HepG2 (cell line): ENCODE results near the gene SZRD1. TPM values are rescaled to one million over a fixed set of nuclear protein-coding genes. Genes with fewer than 3 reads are reported as not detected.

Experiments used
- ATAC-seq: fragments of 200-7000 bp; cut with Tn5 transposase; 3 replicates; pipeline ENCODE4 v1.9.1; 2020; ENCODE audit warnings: mild to moderate bottlenecking, moderate library complexity
- Bru-seq: library from RNA; stranded (reverse); fragments of 400-500 nt; gene quantifications from one replicate; lab custom pipeline; 2021; lab: Mats Ljungman, UMichigan
- BruChase-seq, 2 experiments: library from RNA; stranded (reverse); fragments of 400-500 nt; gene quantifications; one replicate each; lab custom pipeline; 2021; lab: Mats Ljungman, UMichigan
- BruUV-seq: library from RNA; stranded (reverse); fragments of 400-500 nt; replicated peaks from 2 replicates; lab custom pipeline; 2021; lab: Mats Ljungman, UMichigan
- CTCF ChIA-PET: fragments of 300-600 bp; formaldehyde crosslinking; extraction: SDS; loops from one replicate; lab custom pipeline; 2021; ENCODE audit warnings: low total read pairs, inconsistent platforms, low intra/inter-chr PET ratio; lab: Yijun Ruan, JAX
- POLR2A ChIA-PET: fragments of 350-600 bp; sonication (Branson Sonifier 250); formaldehyde crosslinking; loops from one replicate; lab custom pipeline; 2020; ENCODE audit warnings: antibody characterized with exemption, inconsistent platforms; lab: Yijun Ruan, JAX
- DNase-seq: peaks from one replicate; pipeline ENCODE4 v3.0.0-alpha.2; 2015; ENCODE audit warnings: low spot score
- FAIRE-seq: peaks from 3 replicates; lab custom pipeline; 2011; peaks lifted over from hg19 to GRCh38; lab: Jason Lieb, UNC
- H2AFZ ChIP-seq: one replicate; pipeline ENCODE4 v1.6.1; 2011; ENCODE audit warnings: low read length, inconsistent platforms
- H3K27ac ChIP-seq: fragments of 300-600 bp; 3 replicates; pipeline ENCODE4 v1.8.0; 2011; ENCODE audit warnings: mixed run types, mild to moderate bottlenecking, mixed read lengths, low read length, inconsistent platforms; ENCODE audit not compliant: insufficient read depth; ENCODE audit errors: extremely low read length
- H3K27me3 ChIP-seq, 2 experiments: fragments of 200-600 bp in 1 of 2; 2 replicates in 1 of 2; 3 replicates in 1 of 2; pipeline versions ENCODE4 v1.6.0 to v1.8.0; 2011; ENCODE audit warnings: low read length in 2 of 2, mild to moderate bottlenecking in 2 of 2, moderate library complexity in 2 of 2, inconsistent platforms in 1 of 2; ENCODE audit not compliant: insufficient read depth in 2 of 2, control insufficient read depth in 1 of 2
- H3K36me3 ChIP-seq, 2 experiments: fragments of 200-600 bp in 1 of 2; replicated peaks in 1 of 2; 2 replicates in 1 of 2; 3 replicates in 1 of 2; pipeline versions ENCODE4 v1.5.1 to v1.8.0; 2011; ENCODE audit warnings: low read length in 2 of 2, inconsistent platforms in 1 of 2; ENCODE audit not compliant: insufficient read depth in 2 of 2, control insufficient read depth in 1 of 2
- H3K4me1 ChIP-seq: 2 replicates; pipeline ENCODE4 v1.5.1; 2012; ENCODE audit warnings: low read length, inconsistent platforms; ENCODE audit not compliant: insufficient read depth
- H3K4me2 ChIP-seq: 2 replicates; pipeline ENCODE4 v1.6.0; 2011; ENCODE audit warnings: low read depth, low read length, inconsistent platforms
- H3K4me3 ChIP-seq, 3 experiments: fragments of 200-600 bp in 1 of 3; sonication (generic), shearing (Covaris generic) in 1 of 3; replicated peaks in 1 of 3; 2 replicates each; pipeline ENCODE4 v1.5.1; 2011 to 2016; ENCODE audit warnings: low read length in 3 of 3, inconsistent platforms in 2 of 3, low read depth in 2 of 3, mild to moderate bottlenecking in 2 of 3, control low read depth in 1 of 3, mixed read lengths in 1 of 3; ENCODE audit not compliant: insufficient read depth in 1 of 3
- H3K79me2 ChIP-seq: one replicate; pipeline ENCODE4 v1.6.1; 2011; ENCODE audit warnings: low read length, inconsistent platforms; ENCODE audit not compliant: insufficient read depth
- H3K9ac ChIP-seq: 2 replicates; pipeline ENCODE4 v1.6.0; 2011; ENCODE audit warnings: mild to moderate bottlenecking, low read depth, low read length, inconsistent platforms; ENCODE audit not compliant: insufficient read depth
- H3K9me3 ChIP-seq: 2 replicates; pipeline ENCODE4 v1.5.1; 2012; ENCODE audit warnings: mild to moderate bottlenecking, low read length
- H4K20me1 ChIP-seq: 2 replicates; pipeline ENCODE4 v1.6.0; 2011; ENCODE audit warnings: inconsistent platforms, mild to moderate bottlenecking, low read length, moderate library complexity; ENCODE audit not compliant: insufficient read depth
- CENPBD1 ChIP-seq: sonication (generic); formaldehyde crosslinking; IDR thresholded peaks from 2 replicates; pipeline ENCODE4 v1.8.0; 2022; ENCODE audit warnings: missing genetic modification reagents, low read depth, mild to moderate bottlenecking, borderline replicate concordance
- ELF3 ChIP-seq: IDR thresholded peaks from 2 replicates; pipeline ENCODE4 v1.6.1; 2016; ENCODE audit warnings: missing genetic modification reagents, missing compliant biosample characterization
- ERF ChIP-seq: IDR thresholded peaks from 2 replicates; pipeline ENCODE4 v1.6.1; 2018; ENCODE audit warnings: missing biosample characterization, missing genetic modification reagents
- GMEB2 ChIP-seq: IDR thresholded peaks from 2 replicates; pipeline ENCODE4 v1.6.1; 2016; ENCODE audit warnings: missing biosample characterization, missing genetic modification reagents, low read depth
- HINFP ChIP-seq: sonication (generic); formaldehyde crosslinking; IDR thresholded peaks from 2 replicates; pipeline ENCODE4 v1.4.0; 2020; ENCODE audit warnings: low read depth, mild to moderate bottlenecking, missing genetic modification reagents
- MAZ ChIP-seq, 2 experiments: sonication (generic) in 1 of 2; formaldehyde crosslinking in 1 of 2; IDR thresholded peaks; 2 replicates each; pipeline versions ENCODE4 v1.5.0 to v1.6.1; 2012 to 2020; ENCODE audit warnings: low read depth in 2 of 2, mild to moderate bottlenecking in 2 of 2, borderline replicate concordance in 1 of 2, improper control_type of control experiment in 1 of 2, low read length in 1 of 2, missing genetic modification reagents in 1 of 2, moderate library complexity in 1 of 2
- MED13 ChIP-seq: sonication (generic); formaldehyde crosslinking; IDR thresholded peaks from 2 replicates; pipeline ENCODE4 v1.5.0; 2020; ENCODE audit warnings: missing genetic modification reagents
- NCOA2 ChIP-seq: sonication (generic); formaldehyde crosslinking; IDR thresholded peaks from 2 replicates; pipeline ENCODE4 v1.8.0; 2022; ENCODE audit warnings: inconsistent platforms
- PREB ChIP-seq: sonication (generic); formaldehyde crosslinking; IDR thresholded peaks from 2 replicates; pipeline ENCODE4 v1.4.0; 2020; ENCODE audit warnings: missing genetic modification reagents
- TARDBP ChIP-seq: sonication (generic); formaldehyde crosslinking; IDR thresholded peaks from 2 replicates; pipeline ENCODE4 v1.8.0; 2022; ENCODE audit warnings: mild to moderate bottlenecking, missing genetic modification reagents
- TEAD3 ChIP-seq: optimal IDR thresholded peaks from 2 replicates; pipeline ENCODE3; 2016; ENCODE audit warnings: borderline replicate concordance
- ZNF354B ChIP-seq: sonication (generic); formaldehyde crosslinking; IDR thresholded peaks from 2 replicates; pipeline ENCODE4 v1.8.0; 2022; ENCODE audit warnings: mild to moderate bottlenecking, missing genetic modification reagents
- WGBS: methylation state at CpG from one replicate; pipeline ENCODE4 v1.1.6; 2017; ENCODE audit warnings: low lambda C conversion rate; 5-methylcytosine and 5-hydroxymethylcytosine counted together
- in situ Hi-C: cut with HindIII; loops from 2 replicates; pipeline ENCODE4 v1.10.0; 2017; ENCODE audit warnings: low pct_unique_long_range_greater_than_20kb; ENCODE audit not compliant: extremely low pct_ligation_motif_present
- intact Hi-C: fragments of 100-400 bp; cut with micrococcal nuclease; formaldehyde crosslinking; loops from one replicate; pipeline ENCODE4 v1.10.0; 2022; ENCODE audit not compliant: unreplicated experiment
- long read RNA-seq, 2 experiments: library from RNA in 1 of 2; library from polyadenylated mRNA in 1 of 2; stranded (forward) in 1 of 2; unstranded in 1 of 2; transcript quantifications; one replicate each; pipeline ENCODE4 v2.0.0, GENCODE V29; 2019 to 2022
- polyA minus RNA-seq, 3 experiments: library from RNA; depleted of rRNA, polyadenylated mRNA; stranded (reverse); fragments of >200 nt; gene quantifications; 2 replicates each; pipeline ENCODE4 v1.2.3, GENCODE V29; 2011; ENCODE audit warnings: low replicate concordance in 1 of 3
- polyA plus RNA-seq, 8 experiments: library from polyadenylated mRNA; depleted of rRNA in 3 of 8; stranded (reverse) in 7 of 8; unstranded in 1 of 8; fragments of >200 nt; fragmentation: Illumina TruSeq in 4 of 8; extraction: Trizol in 4 of 8; gene quantifications; 2 replicates each; pipeline versions ENCODE4 v1.2.1 to v1.2.3, GENCODE V29; 2011 to 2016; ENCODE audit warnings: low read depth in 4 of 8, missing spikeins in 1 of 8, mixed read lengths in 1 of 8; ENCODE audit not compliant: insufficient read depth in 1 of 8
- total RNA-seq, 5 experiments: library from RNA; depleted of rRNA; stranded (reverse); fragments of >200 nt; fragmentation: Illumina TruSeq; extraction: Trizol; gene quantifications; 2 replicates each; pipeline ENCODE4 v1.2.3, GENCODE V29; 2016; ENCODE audit warnings: low read depth in 1 of 5

SZRD1 gene
- 28.5 and 38.6 TPM in 2 replicates for total RNA-seq (2016; rRNA removed; fragmentation: Illumina TruSeq; extraction: Trizol)
- total RNA-seq (2016; cell fraction: cytosol; rRNA removed; fragmentation: Illumina TruSeq; extraction: Trizol; ENCODE audit: low read depth) = 12.7 and 18.5 TPM in 2 replicates
- total RNA-seq (2016; cell fraction: insoluble cytoplasmic fraction; rRNA removed; fragmentation: Illumina TruSeq; extraction: Trizol) = 31.4 and 32.6 TPM in 2 replicates
- total RNA-seq (2016; cell fraction: membrane; rRNA removed; fragmentation: Illumina TruSeq; extraction: Trizol) = 51.4 and 51.8 TPM in 2 replicates
- 18.9 and 20.9 TPM in 2 replicates for total RNA-seq (2016; cell fraction: nucleus; rRNA removed; fragmentation: Illumina TruSeq; extraction: Trizol)
- polyA plus RNA-seq (2011; rRNA removed) = 41.4 and 49.1 TPM in 2 replicates
- 42.6 and 48.7 TPM in 2 replicates for polyA plus RNA-seq (2011; cell fraction: cytosol; rRNA removed)
- polyA plus RNA-seq (2011; cell fraction: nucleus; rRNA removed) = 28.2 and 28.3 TPM in 2 replicates
- polyA plus RNA-seq (2012) = 34.4 and 36.9 TPM in 2 replicates
- polyA plus RNA-seq (2016; cell fraction: cytosol; fragmentation: Illumina TruSeq; extraction: Trizol; ENCODE audit: low read depth) = 56.7 and 58.7 TPM in 2 replicates
- polyA plus RNA-seq (2016; cell fraction: insoluble cytoplasmic fraction; fragmentation: Illumina TruSeq; extraction: Trizol; ENCODE audit: low read depth) = 71.8 and 88.8 TPM in 2 replicates
- polyA plus RNA-seq (2016; cell fraction: membrane; fragmentation: Illumina TruSeq; extraction: Trizol; ENCODE audit: low read depth) = 116 and 117 TPM in 2 replicates
- polyA plus RNA-seq (2016; cell fraction: nucleus; fragmentation: Illumina TruSeq; extraction: Trizol; ENCODE audit: insufficient read depth, low read depth) = 51.4 and 59.8 TPM in 2 replicates
- polyA minus RNA-seq (2011; rRNA and poly(A)+ RNA removed; ENCODE audit: low replicate concordance) = 50.6 and 97.3 TPM in 2 replicates
- polyA minus RNA-seq (2011; cell fraction: cytosol; rRNA and poly(A)+ RNA removed) = 24.6 and 26.6 TPM in 2 replicates
- polyA minus RNA-seq (2011; cell fraction: nucleus; rRNA and poly(A)+ RNA removed) = 13.0 and 16.4 TPM in 2 replicates
- percentile 80 among the genes with signal in this experiment for Bru-seq, nascent RNA
- BruChase-seq, experiment 1, labeled RNA remaining after a 6-hour chase = percentile 92 among the genes with signal in this experiment
- percentile 87 among the genes with signal in this experiment for BruChase-seq, experiment 2, labeled RNA remaining after a 2-hour chase
- long read RNA-seq, experiment 1, transcript SZRD1-210 (3 exons, 3,401 nt) = minor isoform, 20 of 70 reads
- long read RNA-seq, experiment 1, transcript SZRD1-202 (3 exons, 3,447 nt) = major isoform, 26 of 70 reads
- long read RNA-seq, experiment 1, partial matches to known transcripts = 19 of 70 reads
- long read RNA-seq, experiment 1, other reads (novel, unspliced or antisense) = 1 of 70 reads
- long read RNA-seq, experiment 2, transcript SZRD1-203 (4 exons, 892 nt) = minor isoform, 9 of 194 reads
- long read RNA-seq, experiment 2, transcript SZRD1-202 (3 exons, 3,447 nt) = major isoform, 34 of 194 reads
- long read RNA-seq, experiment 2, transcript SZRD1-201 (4 exons, 3,636 nt) = minor isoform, 7 of 194 reads
- long read RNA-seq, experiment 2, transcript SZRD1-210 (3 exons, 3,401 nt) = minor isoform, 29 of 194 reads
- long read RNA-seq, experiment 2, partial matches to known transcripts = 110 of 194 reads
- long read RNA-seq, experiment 2, other reads (novel, unspliced or antisense) = 5 of 194 reads

- peaks cover 32% of the 10 kb centered on the region for H4K20me1 ChIP-seq
- intact Hi-C loops = loop anchor here (1.0 kb wide), 1 partner anchor 14 kb away; the partner anchor contains the start of gene FBXO42
- TF ChIP-seq ERF (CRISPR knock-in tag) = peak; percentile 56; the same call in 1 of the 2 replicates
- no peak for TF ChIP-seq MED13 (CRISPR knock-in tag)
- TF ChIP-seq HINFP (CRISPR knock-in tag) = no peak
- peak; percentile 97 for TF ChIP-seq MAZ (IDR thresholded peaks at IDR 0.05; ENCODE audit: borderline replicate concordance, low read depth, low read length)
- no peak for TF ChIP-seq MAZ (CRISPR knock-in tag; IDR thresholded peaks at IDR 0.05; ENCODE audit: low read depth)
- TF ChIP-seq NCOA2 (CRISPR knock-in tag) = peak; percentile 31; the same call in 1 of the 2 replicates
- peak; percentile 75 for TF ChIP-seq TEAD3 (CRISPR knock-in tag)
- TF ChIP-seq GMEB2 (CRISPR knock-in tag) = peak; percentile 71
- TF ChIP-seq TARDBP = peak; percentile 90
- no peak for TF ChIP-seq CENPBD1 (CRISPR knock-in tag)
- no peak for TF ChIP-seq PREB (CRISPR knock-in tag)
- TF ChIP-seq ZNF354B (CRISPR knock-in tag) = no peak
- peak; percentile 86 for TF ChIP-seq ELF3 (CRISPR knock-in tag)
These were observed at the start of gene SZRD1 for GRCh38 chr1:16366722-16367257. Gene SZRD1 (plus strand): TSS chr1:16367242. CDS start chr1:16367258, 16 bp downstream.

More at GRCh38 chr1:16366722-16367257, at the start of gene SZRD1:
- ChIA-PET POLR2A (interaction anchor here (0.6 to 2.2 kb wide), 5 partner anchors 13 to 160 kb away, joined by 3 to 7 read pairs (median 4); partner anchors contain the start of gene NECAP2), CTCF (no interaction called here)
- FAIRE-seq (peak; percentile 96), DNase-seq (peak; percentile 98), ATAC-seq (peak; percentile 90)
- Histone ChIP-seq H3K9me3 (no peaks in the 10 kb centered on the region), H3K79me2 (peaks cover 42% of the 10 kb centered on the region), H3K36me3 (no peaks in the 10 kb centered on the region), H3K4me2 (peak within 1 kb of the TSS; percentile 91), H3K9ac (peak within 1 kb of the TSS; percentile 91), H3K4me1 (peaks cover 77% of the 10 kb centered on the region), H3K4me3 (peak within 1 kb of the TSS; percentile 87 to 96 (median 94)), H3K27ac (peak within 1 kb of the TSS; percentile 88), H3K27me3 (peaks cover 0 to 2% of the 10 kb centered on the region in 2 experiments; a peak in 1 of 5 replicates), H2AFZ (peak within 1 kb of the TSS; percentile 43)
- no TSS peak for BruUV-seq
- WGBS = under 1% methylated on average over 19 of the region's 24 CpGs
- in situ Hi-C loops = no loop called here
